Measurements from ENCODE around the gene CNP. TPM values are rescaled to one million over a fixed set of nuclear protein-coding genes. Genes with fewer than 3 reads are reported as not detected.

Gene CNP
- polyA plus RNA-seq, 1 donor, result 62.5 TPM

GRCh38 chr17:41971721-41972523 lies 5.3 kb downstream of the CNP start:
- no peak for DNase-seq

GRCh38 chr17:41972571-41973407 lies 6.2 kb downstream of the CNP start:
- DNase-seq, result no peak

- no peak for DNase-seq
These were observed 6.8 kb downstream of the CNP start for GRCh38 chr17:41973408-41973811.

- no peak for DNase-seq
These were observed 7.4 kb downstream of the CNP start for GRCh38 chr17:41974031-41974430.

- no peak for DNase-seq
These were observed 8.1 kb downstream of the CNP start for GRCh38 chr17:41974658-41975057.

- no peak for DNase-seq
These were observed 8.8 kb downstream of the CNP start for GRCh38 chr17:41975099-41976083.

GRCh38 chr17:41976142-41976768 lies 9.7 kb downstream of the CNP start:
- DNase-seq, result no peak

DNA sequence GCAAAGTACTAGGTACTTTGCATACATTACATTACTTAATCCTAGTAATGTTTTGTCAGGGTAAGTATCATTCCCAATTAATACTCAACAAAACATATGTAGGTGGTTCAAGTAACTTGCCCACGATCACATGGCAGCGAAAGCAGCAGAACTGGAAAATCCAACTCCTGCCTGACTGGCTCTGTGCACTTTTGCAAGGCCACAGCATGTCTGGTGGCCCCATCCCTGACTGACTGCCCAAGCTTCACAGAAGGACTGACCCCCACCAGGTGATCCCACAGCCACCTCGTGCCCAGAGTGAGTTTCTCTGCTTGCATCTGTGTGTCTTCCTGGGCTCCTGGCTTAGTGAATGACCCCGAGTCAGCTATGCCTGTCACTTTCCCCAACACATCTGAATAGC lies 11.4 kb downstream of the CNP start:
- DNase-seq, result no peak

- no peak for DNase-seq
These were observed 15.6 kb downstream of the CNP start for GRCh38 chr17:41982026-41982760.

DNA sequence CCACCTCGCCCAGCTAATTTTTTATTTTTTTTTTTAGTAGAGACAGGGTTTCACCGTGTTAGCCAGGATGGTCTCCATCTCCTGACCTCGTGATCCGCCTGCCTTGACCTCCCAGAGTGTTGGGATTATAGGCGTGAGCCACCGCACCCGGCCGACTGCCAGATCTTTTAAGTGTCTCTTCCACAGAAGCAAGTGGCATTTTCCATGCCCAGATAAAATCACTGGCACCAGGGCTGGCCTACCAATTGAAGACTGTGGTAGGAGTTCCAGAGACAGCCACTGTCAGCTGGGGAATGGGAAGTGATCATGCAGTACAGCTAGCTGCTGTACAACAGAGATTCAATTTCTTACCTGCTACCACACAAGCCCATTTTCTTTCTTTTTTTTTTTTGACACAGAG lies 17.9 kb downstream of the CNP start:
- DNase-seq, result no peak

- DNase-seq, result no peak
These were observed 19.3 kb downstream of the CNP start for GRCh38 chr17:41985919-41986318.

DNA sequence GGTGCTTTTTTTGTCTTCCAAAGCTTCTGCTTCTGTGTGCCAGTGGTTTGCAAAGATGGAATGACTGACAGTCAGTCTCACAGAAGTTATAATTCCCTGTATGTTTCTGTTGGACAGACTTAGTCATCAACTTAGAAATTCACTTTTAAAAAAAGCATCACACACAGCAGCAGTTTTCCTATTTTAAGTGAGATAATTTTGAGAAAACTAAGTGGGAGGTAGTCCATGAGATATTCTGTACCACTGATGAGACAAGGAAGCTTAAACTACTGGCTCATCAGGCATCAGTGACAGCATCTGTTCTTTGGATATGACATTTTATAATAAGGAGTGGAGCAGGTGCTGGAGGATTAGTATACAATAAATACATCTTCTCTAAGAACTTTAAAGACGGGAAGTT lies 20.0 kb downstream of the CNP start:
- no peak for DNase-seq

DNA sequence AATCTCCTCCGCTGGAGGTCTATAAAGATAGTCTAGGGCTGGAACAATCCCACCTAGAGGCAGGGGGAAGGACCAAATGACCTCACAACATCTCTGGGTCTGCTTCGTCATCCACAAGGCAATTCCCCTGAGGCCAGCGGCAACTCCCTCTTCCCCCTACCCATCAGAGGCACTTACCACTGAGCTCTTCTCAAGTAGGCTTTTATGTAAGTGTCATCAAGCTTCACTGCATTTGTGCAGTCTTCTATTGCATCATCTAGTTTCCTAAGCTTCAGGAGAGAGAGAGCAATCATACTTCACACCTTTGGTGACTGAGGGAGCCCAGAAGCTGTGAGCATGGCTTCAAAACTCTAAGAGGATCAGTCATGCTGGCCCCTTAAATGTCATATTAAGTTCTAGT lies 21.0 kb downstream of the CNP start:
- no peak for DNase-seq

DNA sequence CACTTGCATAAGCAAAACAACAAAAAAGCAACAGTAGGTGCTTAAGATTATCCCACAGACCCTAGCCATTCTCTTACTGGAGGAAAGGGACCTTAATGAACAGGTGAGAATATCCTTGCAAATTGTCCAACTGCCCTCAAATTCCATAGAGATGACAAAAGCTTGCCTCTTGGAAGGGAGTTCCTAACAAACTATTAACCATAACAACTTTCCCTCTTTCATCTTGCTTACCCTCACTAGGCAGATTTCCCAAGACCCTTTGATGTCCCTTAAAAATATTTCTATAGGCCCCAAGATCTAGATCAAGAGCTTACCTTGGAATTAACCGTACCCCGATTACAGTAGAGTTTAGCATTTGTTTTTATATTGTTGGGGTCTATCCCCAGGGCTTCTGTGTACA lies 21.8 kb downstream of the CNP start:
- no peak for DNase-seq

GRCh38 chr17:41989702-41990419 lies 23.3 kb downstream of the CNP start:
- DNase-seq, result no peak

DNA sequence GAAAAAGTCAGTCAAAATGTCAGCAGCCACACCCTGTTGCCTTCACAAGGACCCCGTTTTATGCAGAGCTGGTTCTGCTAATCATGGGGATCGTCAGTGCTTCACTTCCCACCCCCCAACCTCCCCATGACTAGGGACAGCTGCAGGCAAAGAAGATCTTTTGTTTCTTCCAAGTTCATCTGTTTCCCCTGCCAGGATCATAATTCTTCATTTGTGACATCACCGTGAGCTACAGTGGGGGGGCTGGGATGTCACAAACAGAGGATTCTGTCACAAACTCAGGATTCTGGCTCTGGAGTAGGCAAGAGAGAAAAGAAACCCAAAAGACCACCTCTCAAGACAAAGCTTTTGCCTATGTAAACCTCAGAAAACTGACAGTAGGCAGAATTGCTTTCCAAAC lies 26.0 kb downstream of the CNP start:
- no peak for DNase-seq

- no peak for DNase-seq
These were observed 30.2 kb downstream of the CNP start for GRCh38 chr17:41996855-41997164.

DNA sequence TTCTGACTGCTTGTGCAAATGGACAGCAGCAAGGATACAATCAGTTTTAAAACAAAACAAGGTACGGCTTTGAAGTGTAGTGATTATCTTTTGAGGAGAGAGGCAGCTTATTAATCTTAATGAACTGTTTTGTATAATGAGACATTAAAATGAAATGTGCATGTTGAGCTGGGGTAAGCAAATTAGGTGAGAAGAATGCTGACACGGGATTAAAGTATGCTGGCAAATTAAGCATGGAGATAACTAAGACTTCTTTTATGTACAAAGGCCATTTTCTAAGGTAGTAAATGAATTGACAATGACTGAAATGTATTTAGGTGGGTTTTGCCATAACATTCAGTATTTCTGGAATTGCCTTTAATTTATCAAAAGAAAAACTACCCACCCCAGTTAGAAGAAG lies 31.9 kb downstream of the CNP start:
- DNase-seq, result no peak

DNA sequence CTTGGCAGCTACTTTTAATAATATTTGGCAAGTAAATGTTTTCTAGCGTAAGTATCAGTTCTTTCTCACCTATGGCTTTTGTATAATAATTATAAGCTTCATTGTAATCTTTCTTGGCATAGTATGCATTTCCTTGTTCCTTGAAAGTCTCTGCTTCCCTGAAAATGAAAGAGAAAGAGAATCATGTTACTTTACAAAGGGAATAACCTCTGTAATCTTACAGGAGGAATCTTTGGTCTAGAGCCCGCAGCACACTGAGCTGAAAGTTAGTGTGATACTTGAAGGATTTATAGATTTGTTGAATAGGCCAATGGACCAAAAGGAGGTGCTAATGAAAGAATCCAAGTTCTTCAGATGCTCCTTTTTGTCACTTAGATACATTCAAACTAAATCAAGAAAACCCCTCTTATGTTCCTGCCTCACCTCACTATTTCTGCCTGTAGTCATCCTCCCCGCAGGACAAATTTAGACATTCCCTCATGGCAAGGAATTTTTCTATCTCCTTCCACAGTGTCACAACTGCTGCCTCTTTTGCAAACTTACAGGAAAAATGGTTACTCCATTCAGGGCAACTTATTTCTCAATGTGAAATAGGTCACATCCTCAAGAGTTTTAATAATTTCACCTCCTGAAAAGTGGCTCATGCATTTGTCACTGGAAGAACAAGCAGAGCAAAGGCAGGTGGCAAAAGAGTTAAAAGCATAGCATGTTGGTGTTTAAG lies 34.0 kb downstream of the CNP start:
- DNase-seq, result no peak

DNA sequence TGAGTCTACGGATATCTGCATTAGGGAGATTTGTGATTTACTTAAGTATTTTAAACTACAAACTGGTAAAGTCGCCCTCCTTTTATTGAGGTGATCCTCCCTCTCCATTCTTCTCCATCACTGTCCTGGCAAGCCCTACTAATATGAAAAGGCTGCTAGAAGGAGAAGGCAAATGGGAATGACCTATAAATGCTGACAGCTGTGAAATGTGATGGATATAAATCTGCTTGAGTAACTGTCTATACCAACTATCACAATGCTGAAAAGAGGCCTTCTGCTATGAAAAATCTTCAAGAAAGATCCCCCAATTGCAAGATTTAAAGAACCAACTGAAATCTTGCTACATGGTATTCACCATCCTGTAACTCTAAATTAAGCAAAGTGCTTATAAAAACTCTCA lies 35.1 kb downstream of the CNP start:
- DNase-seq, result no peak
